HG02759 (cell line): ENCODE measurements around the gene SFRP2.

Experiments
- ATAC-seq: cut with Tn5 transposase; IDR thresholded peaks from one replicate; pipeline ENCODE4 v1.9.1; 2021; ENCODE audit warnings: mild to moderate bottlenecking, moderate library complexity; ENCODE audit not compliant: unreplicated experiment

SFRP2 gene

GRCh38 chr4:153773236-153773690 lies 15.6 kb downstream of the SFRP2 start:
- no peak for ATAC-seq

- no peak for ATAC-seq
These were observed 17.8 kb downstream of the SFRP2 start for GRCh38 chr4:153771046-153771445.

GRCh38 chr4:153766758-153767157 lies 22.1 kb downstream of the SFRP2 start:
- no peak for ATAC-seq

- ATAC-seq: no peak
These were observed 23.0 kb downstream of the SFRP2 start for GRCh38 chr4:153765894-153766293.

- no peak for ATAC-seq
These were observed 24.1 kb downstream of the SFRP2 start for GRCh38 chr4:153764601-153765368.

GRCh38 chr4:153763404-153763803 lies 25.5 kb downstream of the SFRP2 start:
- no peak for ATAC-seq

GRCh38 chr4:153759407-153760316 lies 29.2 kb downstream of the SFRP2 start, which contains the start of gene RNF175:
RNF175 (minus strand) TSS chr4:153760024; CDS start chr4:153759862, 162 bp downstream.
- no peak for ATAC-seq

GRCh38 chr4:153758688-153759406 lies 30.0 kb downstream of the SFRP2 start:
- no peak for ATAC-seq

GRCh38 chr4:153758136-153758535 lies 30.7 kb downstream of the SFRP2 start:
- no peak for ATAC-seq

GRCh38 chr4:153757407-153757806 lies 31.5 kb downstream of the SFRP2 start:
- ATAC-seq: no peak

GRCh38 chr4:153755186-153755585 lies 33.7 kb downstream of the SFRP2 start:
- no peak for ATAC-seq

GRCh38 chr4:153750197-153750817 lies 38.6 kb downstream of the SFRP2 start:
- peak; percentile 95 for ATAC-seq

GRCh38 chr4:153748378-153748777 lies 40.5 kb downstream of the SFRP2 start:
- ATAC-seq: no peak

- no peak for ATAC-seq
These were observed 41.4 kb downstream of the SFRP2 start for GRCh38 chr4:153747406-153747955.

- ATAC-seq: no peak
These were observed 43.2 kb downstream of the SFRP2 start for GRCh38 chr4:153745651-153746050.

GRCh38 chr4:153741541-153741940 lies 47.3 kb downstream of the SFRP2 start:
- ATAC-seq: no peak

GRCh38 chr4:153735906-153736461 lies 52.9 kb downstream of the SFRP2 start:
- ATAC-seq: no peak

- no peak for ATAC-seq
These were observed 55.0 kb downstream of the SFRP2 start for GRCh38 chr4:153733751-153734448.

- no peak for ATAC-seq
These were observed 57.6 kb downstream of the SFRP2 start for GRCh38 chr4:153731239-153731638.
